HepG2 (cell line): ENCODE results near the gene SERPINB13. TPM values are rescaled to one million over a fixed set of nuclear protein-coding genes. Genes with fewer than 3 reads are reported as not detected.

Experiments used
- ATAC-seq: fragments of 200-7000 bp; cut with Tn5 transposase; 3 replicates; pipeline ENCODE4 v1.9.1; 2020; ENCODE audit warnings: mild to moderate bottlenecking, moderate library complexity
- BruUV-seq: library from RNA; stranded (reverse); fragments of 400-500 nt; replicated peaks from 2 replicates; lab custom pipeline; 2021; lab: Mats Ljungman, UMichigan
- CTCF ChIA-PET: fragments of 300-600 bp; formaldehyde crosslinking; extraction: SDS; loops from one replicate; lab custom pipeline; 2021; ENCODE audit warnings: low total read pairs, inconsistent platforms, low intra/inter-chr PET ratio; lab: Yijun Ruan, JAX
- POLR2A ChIA-PET: fragments of 350-600 bp; sonication (Branson Sonifier 250); formaldehyde crosslinking; loops from one replicate; lab custom pipeline; 2020; ENCODE audit warnings: antibody characterized with exemption, inconsistent platforms; lab: Yijun Ruan, JAX
- DNase-seq: peaks from one replicate; pipeline ENCODE4 v3.0.0-alpha.2; 2015; ENCODE audit warnings: low spot score
- FAIRE-seq: peaks from 3 replicates; lab custom pipeline; 2011; peaks lifted over from hg19 to GRCh38; lab: Jason Lieb, UNC
- H2AFZ ChIP-seq: one replicate; pipeline ENCODE4 v1.6.1; 2011; ENCODE audit warnings: low read length, inconsistent platforms
- H3K27ac ChIP-seq: fragments of 300-600 bp; 3 replicates; pipeline ENCODE4 v1.8.0; 2011; ENCODE audit warnings: mixed run types, mild to moderate bottlenecking, mixed read lengths, low read length, inconsistent platforms; ENCODE audit not compliant: insufficient read depth; ENCODE audit errors: extremely low read length
- H3K27me3 ChIP-seq, 2 experiments: fragments of 200-600 bp in 1 of 2; 2 replicates in 1 of 2; 3 replicates in 1 of 2; pipeline versions ENCODE4 v1.6.0 to v1.8.0; 2011; ENCODE audit warnings: low read length in 2 of 2, mild to moderate bottlenecking in 2 of 2, moderate library complexity in 2 of 2, inconsistent platforms in 1 of 2; ENCODE audit not compliant: insufficient read depth in 2 of 2, control insufficient read depth in 1 of 2
- H3K36me3 ChIP-seq, 2 experiments: fragments of 200-600 bp in 1 of 2; replicated peaks in 1 of 2; 2 replicates in 1 of 2; 3 replicates in 1 of 2; pipeline versions ENCODE4 v1.5.1 to v1.8.0; 2011; ENCODE audit warnings: low read length in 2 of 2, inconsistent platforms in 1 of 2; ENCODE audit not compliant: insufficient read depth in 2 of 2, control insufficient read depth in 1 of 2
- H3K4me1 ChIP-seq: 2 replicates; pipeline ENCODE4 v1.5.1; 2012; ENCODE audit warnings: low read length, inconsistent platforms; ENCODE audit not compliant: insufficient read depth
- H3K4me2 ChIP-seq: 2 replicates; pipeline ENCODE4 v1.6.0; 2011; ENCODE audit warnings: low read depth, low read length, inconsistent platforms
- H3K4me3 ChIP-seq, 3 experiments: fragments of 200-600 bp in 1 of 3; sonication (generic), shearing (Covaris generic) in 1 of 3; replicated peaks in 1 of 3; 2 replicates each; pipeline ENCODE4 v1.5.1; 2011 to 2016; ENCODE audit warnings: low read length in 3 of 3, inconsistent platforms in 2 of 3, low read depth in 2 of 3, mild to moderate bottlenecking in 2 of 3, control low read depth in 1 of 3, mixed read lengths in 1 of 3; ENCODE audit not compliant: insufficient read depth in 1 of 3
- H3K79me2 ChIP-seq: one replicate; pipeline ENCODE4 v1.6.1; 2011; ENCODE audit warnings: low read length, inconsistent platforms; ENCODE audit not compliant: insufficient read depth
- H3K9ac ChIP-seq: 2 replicates; pipeline ENCODE4 v1.6.0; 2011; ENCODE audit warnings: mild to moderate bottlenecking, low read depth, low read length, inconsistent platforms; ENCODE audit not compliant: insufficient read depth
- H3K9me3 ChIP-seq: 2 replicates; pipeline ENCODE4 v1.5.1; 2012; ENCODE audit warnings: mild to moderate bottlenecking, low read length
- H4K20me1 ChIP-seq: 2 replicates; pipeline ENCODE4 v1.6.0; 2011; ENCODE audit warnings: inconsistent platforms, mild to moderate bottlenecking, low read length, moderate library complexity; ENCODE audit not compliant: insufficient read depth
- AGO1 ChIP-seq: fragments of 200-400 bp; formaldehyde crosslinking; IDR thresholded peaks from 2 replicates; pipeline ENCODE4 v1.6.1; 2017; ENCODE audit warnings: mild to moderate bottlenecking, low read depth, low read length, moderate library complexity; ENCODE audit not compliant: poor library complexity, severe bottlenecking
- BRD4 ChIP-seq: sonication (generic); formaldehyde crosslinking; IDR thresholded peaks from 2 replicates; pipeline ENCODE4 v1.4.0; 2020; ENCODE audit warnings: missing genetic modification reagents
- CC2D1A ChIP-seq: sonication (generic); formaldehyde crosslinking; IDR thresholded peaks from 2 replicates; pipeline ENCODE4 v1.8.1; 2023; ENCODE audit warnings: mild to moderate bottlenecking, missing genetic modification reagents
- HCFC1 ChIP-seq: fragments of 150-350 bp; IDR thresholded peaks from 2 replicates; pipeline ENCODE4 v1.6.1; 2014; ENCODE audit warnings: low read depth, low read length
- HNRNPK ChIP-seq: fragments of 200-400 bp; formaldehyde crosslinking; IDR thresholded peaks from 2 replicates; pipeline ENCODE4 v1.6.1; 2018; ENCODE audit warnings: low read length, low read depth, moderate library complexity, mild to moderate bottlenecking; ENCODE audit not compliant: poor library complexity, severe bottlenecking
- KDM1A ChIP-seq: IDR thresholded peaks from 2 replicates; pipeline ENCODE4 v1.6.1; 2016; ENCODE audit warnings: missing compliant biosample characterization
- KLF9 ChIP-seq: IDR thresholded peaks from 2 replicates; pipeline ENCODE4 v1.6.1; 2016; ENCODE audit warnings: low read depth
- NKX3-1 ChIP-seq: sonication (generic); formaldehyde crosslinking; IDR thresholded peaks from 2 replicates; pipeline ENCODE4 v1.5.0; 2020; ENCODE audit warnings: missing genetic modification reagents
- NONO ChIP-seq, 2 experiments: fragments of 450-650 bp in 1 of 2; sonication (generic) in 1 of 2; formaldehyde crosslinking in 1 of 2; IDR thresholded peaks in 1 of 2; conservative IDR thresholded peaks in 1 of 2; 2 replicates each; pipeline versions ENCODE4 v1.6.1 to v1.8.0; 2017 to 2022; ENCODE audit warnings: mild to moderate bottlenecking in 1 of 2, missing genetic modification reagents in 1 of 2, moderate library complexity in 1 of 2
- RARG ChIP-seq: sonication (generic); formaldehyde crosslinking; IDR thresholded peaks from 2 replicates; pipeline ENCODE4 v1.4.0; 2020; ENCODE audit warnings: low read depth, mild to moderate bottlenecking, missing genetic modification reagents
- SP2 ChIP-seq: sonication (generic); formaldehyde crosslinking; IDR thresholded peaks from 2 replicates; pipeline ENCODE4 v1.5.1; 2020; ENCODE audit warnings: mild to moderate bottlenecking, missing genetic modification reagents
- SYNCRIP ChIP-seq: fragments of 200-400 bp; formaldehyde crosslinking; IDR thresholded peaks from 2 replicates; pipeline ENCODE4 v1.6.1; 2018; ENCODE audit warnings: mild to moderate bottlenecking, low read depth, low read length; ENCODE audit not compliant: insufficient read depth
- TBL1XR1 ChIP-seq: fragments of 150-350 bp; IDR thresholded peaks from 2 replicates; pipeline ENCODE4 v1.6.1; 2014; ENCODE audit warnings: borderline replicate concordance, low read length; ENCODE audit not compliant: partially characterized antibody
- TCF12 ChIP-seq, 2 experiments: fragments of 450-650 bp in 1 of 2; sonication (generic) in 1 of 2; formaldehyde crosslinking in 1 of 2; IDR thresholded peaks; 2 replicates each; pipeline versions ENCODE4 v1.6.1 to v1.8.0; 2017 to 2022; ENCODE audit warnings: antibody characterized with exemption in 1 of 2, mild to moderate bottlenecking in 1 of 2, missing genetic modification reagents in 1 of 2, moderate library complexity in 1 of 2
- ZIK1 ChIP-seq: sonication (generic); formaldehyde crosslinking; IDR thresholded peaks from 2 replicates; pipeline ENCODE4 v1.5.0; 2020; ENCODE audit warnings: mild to moderate bottlenecking, low read depth, missing genetic modification reagents, borderline replicate concordance
- ZNF530 ChIP-seq: sonication (generic); formaldehyde crosslinking; IDR thresholded peaks from 2 replicates; pipeline ENCODE4 v1.5.0; 2020; ENCODE audit warnings: low read depth, mild to moderate bottlenecking, missing genetic modification reagents
- ZNF614 ChIP-seq: IDR thresholded peaks from 2 replicates; pipeline ENCODE4 v1.6.1; 2018; ENCODE audit warnings: missing biosample characterization, missing genetic modification reagents, inconsistent platforms, borderline replicate concordance
- ZNF674 ChIP-seq: sonication (generic); formaldehyde crosslinking; IDR thresholded peaks from 2 replicates; pipeline ENCODE4 v1.5.0; 2020; ENCODE audit warnings: low read depth, mild to moderate bottlenecking, missing genetic modification reagents
- ZNF746 ChIP-seq: sonication (generic); formaldehyde crosslinking; IDR thresholded peaks from 2 replicates; pipeline ENCODE4 v1.8.0; 2022; ENCODE audit warnings: mild to moderate bottlenecking, missing genetic modification reagents
- WGBS: methylation state at CpG from one replicate; pipeline ENCODE4 v1.1.6; 2017; ENCODE audit warnings: low lambda C conversion rate; 5-methylcytosine and 5-hydroxymethylcytosine counted together
- in situ Hi-C: cut with HindIII; loops from 2 replicates; pipeline ENCODE4 v1.10.0; 2017; ENCODE audit warnings: low pct_unique_long_range_greater_than_20kb; ENCODE audit not compliant: extremely low pct_ligation_motif_present
- intact Hi-C: fragments of 100-400 bp; cut with micrococcal nuclease; formaldehyde crosslinking; loops from one replicate; pipeline ENCODE4 v1.10.0; 2022; ENCODE audit not compliant: unreplicated experiment
- polyA plus RNA-seq, 8 experiments: library from polyadenylated mRNA; depleted of rRNA in 3 of 8; stranded (reverse) in 7 of 8; unstranded in 1 of 8; fragments of >200 nt; fragmentation: Illumina TruSeq in 4 of 8; extraction: Trizol in 4 of 8; gene quantifications; 2 replicates each; pipeline versions ENCODE4 v1.2.1 to v1.2.3, GENCODE V29; 2011 to 2016; ENCODE audit warnings: low read depth in 4 of 8, missing spikeins in 1 of 8, mixed read lengths in 1 of 8; ENCODE audit not compliant: insufficient read depth in 1 of 8
- total RNA-seq, 5 experiments: library from RNA; depleted of rRNA; stranded (reverse); fragments of >200 nt; fragmentation: Illumina TruSeq; extraction: Trizol; gene quantifications; 2 replicates each; pipeline ENCODE4 v1.2.3, GENCODE V29; 2016; ENCODE audit warnings: low read depth in 1 of 5
- TF ChIP-seq, protein P1 (sequence below): sonication (generic); formaldehyde crosslinking; IDR thresholded peaks from 2 replicates; pipeline ENCODE4 v1.5.0; 2020; ENCODE audit warnings: mild to moderate bottlenecking, low read depth, missing genetic modification reagents, borderline replicate concordance

The SERPINB13 gene
- total and polyA plus RNA-seq, 2 of the 13 experiments (the other 11 are each of a cell fraction or from before 2014, with no cell fraction given): not detected

DNA sequence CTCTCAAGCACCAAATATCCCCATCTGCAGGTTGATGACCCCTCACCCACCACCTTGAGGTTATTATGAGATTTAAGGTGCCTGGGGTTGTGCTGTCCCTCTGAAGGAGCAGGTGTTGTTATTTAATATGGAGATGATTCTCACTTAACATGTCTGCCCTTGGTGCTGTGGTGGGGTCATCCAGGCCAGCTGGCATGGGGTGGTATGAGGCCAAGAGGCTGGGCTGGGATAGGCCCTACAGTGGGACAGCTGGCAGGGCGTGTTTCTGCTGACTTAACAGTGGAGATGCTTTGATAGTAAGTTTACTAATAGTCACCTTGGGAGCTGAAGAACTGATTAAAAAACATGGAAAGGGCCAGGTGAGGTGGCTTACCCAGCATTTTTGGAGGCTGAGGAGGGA, 22.6 kb upstream of the SERPINB13 start (continued):
- TF ChIP-seq AGO1 (no peak), NONO (IDR thresholded peaks at IDR 0.05) (no peak), NONO (CRISPR knock-in tag; conservative IDR thresholded peaks at IDR 0.05) (no peak), ZNF614 (CRISPR knock-in tag) (no peak)
- TF ChIP-seq, all 625 proteins: peak for 0

DNA sequence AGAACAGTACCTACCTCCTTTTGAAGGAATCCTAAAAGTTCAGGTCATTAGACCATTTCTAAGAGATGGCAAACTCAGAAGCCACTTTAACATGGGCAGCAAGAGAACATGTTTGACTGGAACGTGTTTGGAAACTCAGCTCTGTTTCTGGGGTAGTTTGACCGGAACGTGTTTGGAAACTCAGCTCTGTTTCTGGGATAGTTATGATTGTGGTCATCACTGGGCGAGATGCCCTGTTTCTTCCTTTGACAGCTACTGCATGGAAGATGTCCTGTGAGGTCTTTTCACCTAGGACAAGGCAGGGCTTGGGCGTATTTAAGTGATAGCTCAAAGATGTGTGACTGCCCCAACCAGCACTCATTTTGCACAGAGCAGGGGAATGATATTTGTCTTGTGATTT, 19.9 kb upstream of the SERPINB13 start:
- H3K27ac ChIP-seq: no peak overlapping the region
- no peak for FAIRE-seq
- H3K36me3 ChIP-seq: no peaks in the 10 kb centered on the region
- whole genome bisulfite sequencing: 10% methylated on average over 5 of the region's 5 CpGs
- ATAC-seq: no peak
- no peak overlapping the region for H2AFZ ChIP-seq
- no peak overlapping the region for H3K4me3 ChIP-seq
- H4K20me1 ChIP-seq: no peaks in the 10 kb centered on the region
- BruUV-seq: no TSS peak
- peaks cover 0 to 3% of the 10 kb centered on the region in 2 experiments; a peak in 2 of 5 replicates for H3K27me3 ChIP-seq
- CTCF ChIA-PET: no interaction called here
- in situ Hi-C loops (no loop called here), intact Hi-C loops (no loop called here)
- no peaks in the 10 kb centered on the region for H3K9me3 ChIP-seq
- H3K79me2 ChIP-seq: no peaks in the 10 kb centered on the region
- H3K4me2 ChIP-seq: no peak overlapping the region
- TF ChIP-seq TCF12 (IDR thresholded peaks at IDR 0.05) (no peak), TCF12 (CRISPR knock-in tag; IDR thresholded peaks at IDR 0.05) (no peak), SP2 (CRISPR knock-in tag) (no peak), ZNF530 (CRISPR knock-in tag) (no peak), TBL1XR1 (no peak), NKX3-1 (CRISPR knock-in tag) (no peak), KLF9 (CRISPR knock-in tag) (no peak), SYNCRIP (no peak), ZNF746 (CRISPR knock-in tag) (no peak), ZNF674 (no peak), BRD4 (CRISPR knock-in tag) (no peak), CC2D1A (CRISPR knock-in tag) (no peak), RARG (no peak), HCFC1 (no peak), HNRNPK (no peak), KDM1A (CRISPR knock-in tag) (no peak), ZIK1 (no peak)
- TF ChIP-seq, protein P1, sequence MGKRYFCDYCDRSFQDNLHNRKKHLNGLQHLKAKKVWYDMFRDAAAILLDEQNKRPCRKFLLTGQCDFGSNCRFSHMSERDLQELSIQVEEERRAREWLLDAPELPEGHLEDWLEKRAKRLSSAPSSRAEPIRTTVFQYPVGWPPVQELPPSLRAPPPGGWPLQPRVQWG (CRISPR knock-in tag): no peak
- POLR2A ChIA-PET: no interaction called here
- H3K4me1 ChIP-seq: no peaks in the 10 kb centered on the region
- DNase-seq: no peak
- no peak overlapping the region for H3K9ac ChIP-seq
